DOHH2 (cell line): Measurements from ENCODE around the gene HLA-DRA.

Experiments
- EZH2phosphoT487 ChIP-seq: fragments of 200-600 bp; sonication (generic); IDR thresholded peaks from 2 replicates; pipeline ENCODE4 v1.6.1; 2017; ENCODE audit warnings: borderline replicate concordance, mild to moderate bottlenecking, antibody characterized with exemption, low read length, moderate library complexity, mixed read lengths
- TF ChIP-seq, protein P1 (sequence below): fragments of 200-600 bp; sonication (generic); IDR thresholded peaks from one replicate; pipeline ENCODE4 v1.5.1; 2014; ENCODE audit warnings: antibody characterized with exemption, mild to moderate bottlenecking, low read depth, low read length; ENCODE audit not compliant: poor library complexity, severe bottlenecking

DNA sequence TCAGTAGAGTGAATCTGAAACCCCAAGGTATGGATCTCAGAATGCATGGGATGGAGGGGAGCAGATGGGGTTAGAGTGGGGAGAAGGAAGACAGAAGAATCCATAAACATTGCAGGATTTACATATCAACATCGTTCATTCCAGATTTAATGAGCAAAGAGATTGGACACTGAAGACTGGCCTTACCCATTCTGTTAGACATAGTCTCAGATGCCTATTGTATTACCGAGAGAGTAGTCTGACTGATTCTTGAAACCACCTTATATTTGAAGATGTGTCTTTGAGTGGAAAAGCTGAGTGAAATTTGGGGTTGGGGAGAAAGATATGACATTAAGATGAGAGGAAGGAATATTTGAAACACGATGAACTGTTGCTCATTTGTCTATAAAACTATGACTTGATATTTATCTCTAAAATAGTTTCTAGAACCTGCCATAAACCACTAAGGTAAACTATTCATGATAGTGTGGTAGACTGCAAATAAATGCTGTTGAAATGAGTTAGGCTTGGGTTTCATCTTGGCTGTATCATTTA is 5.7 kb downstream of the HLA-DRA start:
- TF ChIP-seq, protein P1, sequence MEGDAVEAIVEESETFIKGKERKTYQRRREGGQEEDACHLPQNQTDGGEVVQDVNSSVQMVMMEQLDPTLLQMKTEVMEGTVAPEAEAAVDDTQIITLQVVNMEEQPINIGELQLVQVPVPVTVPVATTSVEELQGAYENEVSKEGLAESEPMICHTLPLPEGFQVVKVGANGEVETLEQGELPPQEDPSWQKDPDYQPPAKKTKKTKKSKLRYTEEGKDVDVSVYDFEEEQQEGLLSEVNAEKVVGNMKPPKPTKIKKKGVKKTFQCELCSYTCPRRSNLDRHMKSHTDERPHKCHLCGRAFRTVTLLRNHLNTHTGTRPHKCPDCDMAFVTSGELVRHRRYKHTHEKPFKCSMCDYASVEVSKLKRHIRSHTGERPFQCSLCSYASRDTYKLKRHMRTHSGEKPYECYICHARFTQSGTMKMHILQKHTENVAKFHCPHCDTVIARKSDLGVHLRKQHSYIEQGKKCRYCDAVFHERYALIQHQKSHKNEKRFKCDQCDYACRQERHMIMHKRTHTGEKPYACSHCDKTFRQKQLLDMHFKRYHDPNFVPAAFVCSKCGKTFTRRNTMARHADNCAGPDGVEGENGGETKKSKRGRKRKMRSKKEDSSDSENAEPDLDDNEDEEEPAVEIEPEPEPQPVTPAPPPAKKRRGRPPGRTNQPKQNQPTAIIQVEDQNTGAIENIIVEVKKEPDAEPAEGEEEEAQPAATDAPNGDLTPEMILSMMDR: no peak
- TF ChIP-seq EZH2phosphoT487: no peak
